WERI-Rb-1 (cell line): ENCODE data around the gene GSTA4.
"Not testable (repeated sequence)": the region's sequence is repeated elsewhere in the genome, so short reads cannot be mapped to it uniquely, and the experiment has no call there.

Experiments used
- DNase-seq: peaks from one replicate; pipeline ENCODE4 v3.0.0-alpha.2; 2020
- H3K27ac ChIP-seq: fragments of 250-450 bp; sonication (Bioruptor Pico); 2 replicates; pipeline ENCODE4 v1.5.1; 2020; ENCODE audit warnings: mild to moderate bottlenecking, moderate library complexity
- H3K27me3 ChIP-seq: fragments of 250-450 bp; sonication (Bioruptor Pico); 2 replicates; pipeline ENCODE4 v1.5.1; 2021; ENCODE audit warnings: mild to moderate bottlenecking, low read depth, moderate library complexity; ENCODE audit not compliant: insufficient read depth, severe bottlenecking
- H3K36me3 ChIP-seq: fragments of 250-450 bp; sonication (Bioruptor Pico); 2 replicates; pipeline ENCODE4 v1.5.1; 2020; ENCODE audit warnings: mild to moderate bottlenecking, moderate library complexity
- H3K4me3 ChIP-seq: 2 replicates; pipeline ENCODE4 v1.5.1; 2011; ENCODE audit warnings: low read depth, mild to moderate bottlenecking, control low read depth, low read length
- H3K9me3 ChIP-seq: fragments of 250-450 bp; sonication (Bioruptor Pico); 2 replicates; pipeline ENCODE4 v1.5.1; 2021; ENCODE audit warnings: mild to moderate bottlenecking, moderate library complexity; ENCODE audit not compliant: severe bottlenecking
- CTCF ChIP-seq: IDR thresholded peaks from 2 replicates; pipeline ENCODE4 v1.5.1; 2011; ENCODE audit warnings: low read depth, mild to moderate bottlenecking, control low read depth, inconsistent platforms, low read length

The GSTA4 gene

DNA sequence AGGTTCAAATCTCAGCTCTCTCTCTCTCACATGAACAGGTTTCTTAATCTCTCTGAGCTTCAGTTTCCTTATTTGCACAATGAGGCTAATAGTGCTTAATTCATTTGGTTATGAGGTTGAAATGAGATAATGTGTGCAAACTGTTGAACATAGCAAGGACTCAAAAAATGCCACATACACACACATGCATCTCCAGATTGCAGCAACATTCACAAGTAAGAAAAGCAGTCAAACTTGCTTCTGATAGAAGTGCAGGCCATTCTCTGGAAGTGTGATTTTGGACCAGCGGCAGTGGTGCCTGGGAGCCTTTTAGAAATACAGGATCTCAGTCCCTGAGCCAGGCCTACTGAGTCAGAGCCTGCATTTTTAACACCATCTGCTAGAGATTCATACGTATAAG, 25.7 kb downstream of the GSTA4 start:
- H3K9me3 ChIP-seq = no peaks in the 10 kb centered on the region
- H3K27ac ChIP-seq = no peak overlapping the region
- H3K36me3 ChIP-seq = no peaks in the 10 kb centered on the region
- H3K27me3 ChIP-seq = no peaks in the 10 kb centered on the region
- DNase-seq = no peak
- H3K4me3 ChIP-seq = no peak overlapping the region
- TF ChIP-seq CTCF = no peak

- no peak overlapping the region; the same call in 1 of the 2 replicates for H3K27ac ChIP-seq
- no peak for TF ChIP-seq CTCF
- H3K36me3 ChIP-seq = no peaks in the 10 kb centered on the region
- DNase-seq = no peak
- no peaks in the 10 kb centered on the region for H3K27me3 ChIP-seq
- peaks cover 12% of the 10 kb centered on the region for H3K9me3 ChIP-seq
- H3K4me3 ChIP-seq = no peak overlapping the region
Observed at GRCh38 chr6:52966101-52966500, 29.0 kb downstream of the GSTA4 start.

GRCh38 chr6:52965380-52965779, 29.7 kb downstream of the GSTA4 start:
- TF ChIP-seq CTCF = no peak
- peaks cover 12% of the 10 kb centered on the region for H3K9me3 ChIP-seq
- peak; percentile 83 for DNase-seq
- peak overlapping the region; percentile 21 for H3K27ac ChIP-seq
- peak overlapping the region; percentile 11 for H3K4me3 ChIP-seq
- no peaks in the 10 kb centered on the region for H3K27me3 ChIP-seq
- no peaks in the 10 kb centered on the region for H3K36me3 ChIP-seq

GRCh38 chr6:52964318-52964717, 30.8 kb downstream of the GSTA4 start:
- Histone ChIP-seq H3K27ac (no peak overlapping the region), H3K36me3 (no peaks in the 10 kb centered on the region), H3K4me3 (no peak overlapping the region), H3K9me3 (peaks cover 12% of the 10 kb centered on the region), H3K27me3 (no peaks in the 10 kb centered on the region)
- no peak for DNase-seq
- TF ChIP-seq CTCF = no peak

DNA sequence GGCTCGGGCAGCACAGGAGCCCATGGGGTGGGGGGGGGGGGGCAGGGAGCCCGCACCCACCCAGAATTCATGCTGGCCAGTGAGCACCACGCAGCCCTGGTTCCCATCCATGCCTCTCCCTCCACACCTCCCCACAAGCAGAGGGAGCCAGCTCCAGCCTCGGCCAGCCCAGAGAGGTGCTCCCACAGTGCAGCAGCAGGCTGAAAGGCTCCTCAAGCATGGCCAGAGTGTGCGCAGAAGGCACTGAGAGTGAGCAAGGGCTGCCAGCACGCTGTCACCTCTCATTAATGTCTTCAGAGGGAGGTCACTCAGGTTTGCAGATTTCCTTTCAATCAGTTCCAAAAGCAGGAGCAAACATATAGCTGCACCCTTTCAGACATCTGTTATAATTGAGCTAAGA, 32.4 kb downstream of the GSTA4 start:
- TF ChIP-seq CTCF = no peak
- DNase-seq = no peak

DNA sequence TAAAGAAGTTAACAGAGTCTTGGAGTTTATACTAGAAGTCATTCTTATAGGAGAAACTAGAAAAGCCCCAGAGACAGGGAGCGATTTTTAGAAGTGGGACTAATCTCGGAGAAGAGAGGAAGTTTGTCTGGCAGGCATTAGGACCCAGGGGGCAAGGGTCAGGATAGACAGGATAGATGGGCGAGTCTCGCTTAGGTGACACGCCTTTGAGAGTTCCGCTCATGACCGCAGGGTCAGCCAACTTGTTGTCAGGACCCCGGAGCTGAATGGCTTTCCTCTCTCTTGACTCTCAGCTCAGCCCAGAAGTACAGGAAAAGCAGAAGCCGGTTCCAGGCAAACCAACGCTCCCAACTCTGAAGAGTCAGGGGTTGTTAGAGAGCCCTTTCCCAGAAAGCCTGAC, 34.1 kb downstream of the GSTA4 start:
- not testable (repeated sequence) for H3K4me3 ChIP-seq, DNase-seq, H3K27me3 ChIP-seq, H3K27ac ChIP-seq, H3K36me3 ChIP-seq
- H3K9me3 ChIP-seq = peaks cover 12% of the 10 kb centered on the region

More for the DNA sequence above, 32.4 kb downstream of the GSTA4 start:
- no peaks in the 10 kb centered on the region for H3K27me3 ChIP-seq
- no peak overlapping the region for H3K27ac ChIP-seq
- H3K36me3 ChIP-seq = no peaks in the 10 kb centered on the region
- H3K4me3 ChIP-seq = no peak overlapping the region
- peaks cover 12% of the 10 kb centered on the region for H3K9me3 ChIP-seq

- not testable (repeated sequence) for H3K36me3 ChIP-seq, H3K27me3 ChIP-seq, H3K4me3 ChIP-seq, DNase-seq, H3K27ac ChIP-seq
- H3K9me3 ChIP-seq = peaks cover 12% of the 10 kb centered on the region
Observed at GRCh38 chr6:52960211-52960610, 34.9 kb downstream of the GSTA4 start.
